OCI-M1 (cell line): Measurements from ENCODE around the gene SEZ6L.

Experiments used
- DNase-seq: peaks from one replicate; lab custom pipeline; 2025; lab: John Stamatoyannopoulos, UW

Gene SEZ6L

GRCh38 chr22:26245001-26245400, 75.7 kb downstream of the SEZ6L start:
- DNase-seq: no peak

DNA sequence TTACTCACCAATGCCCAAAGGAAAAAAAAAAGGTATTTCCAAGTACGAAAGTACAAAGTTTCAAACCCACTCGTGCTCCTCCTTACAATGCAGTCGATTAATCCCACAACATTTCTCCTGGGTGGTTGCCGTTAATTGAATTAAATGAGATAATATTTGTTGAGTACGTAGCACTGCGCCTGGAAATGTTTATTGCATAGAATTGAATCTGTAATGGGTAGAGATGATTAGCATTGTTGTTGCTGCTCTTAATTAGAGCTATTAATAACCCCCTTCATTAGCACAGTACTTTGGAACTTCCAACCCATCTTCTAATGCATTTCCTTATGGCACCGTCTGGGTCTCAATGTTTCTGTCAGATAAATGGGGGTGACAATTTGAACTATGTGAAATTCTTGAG, 77.3 kb downstream of the SEZ6L start:
- no peak for DNase-seq

GRCh38 chr22:26251869-26252268, 82.6 kb downstream of the SEZ6L start:
- DNase-seq: no peak

DNA sequence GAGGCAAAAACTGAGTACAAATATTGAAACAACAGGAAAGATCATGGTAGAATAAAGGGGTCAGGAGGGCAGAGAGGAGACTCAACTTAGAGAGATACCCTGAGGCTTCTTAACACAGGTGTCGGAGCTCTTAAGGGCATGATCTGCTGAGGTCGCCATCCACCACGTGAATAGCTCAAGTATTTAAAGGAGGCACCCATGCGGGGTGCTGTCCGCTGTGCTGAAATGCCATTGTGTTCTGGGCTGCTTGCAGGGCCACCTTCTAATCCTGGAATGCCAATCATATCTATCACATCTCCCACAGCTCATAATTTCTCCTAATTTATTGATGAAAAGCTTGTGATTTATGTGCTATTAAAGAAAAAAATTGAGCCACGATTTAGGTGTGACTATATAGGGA, 90.2 kb downstream of the SEZ6L start:
- peak; percentile 80 for DNase-seq

- no peak for DNase-seq
These were observed 94.9 kb downstream of the SEZ6L start for GRCh38 chr22:26264162-26264561.

DNA sequence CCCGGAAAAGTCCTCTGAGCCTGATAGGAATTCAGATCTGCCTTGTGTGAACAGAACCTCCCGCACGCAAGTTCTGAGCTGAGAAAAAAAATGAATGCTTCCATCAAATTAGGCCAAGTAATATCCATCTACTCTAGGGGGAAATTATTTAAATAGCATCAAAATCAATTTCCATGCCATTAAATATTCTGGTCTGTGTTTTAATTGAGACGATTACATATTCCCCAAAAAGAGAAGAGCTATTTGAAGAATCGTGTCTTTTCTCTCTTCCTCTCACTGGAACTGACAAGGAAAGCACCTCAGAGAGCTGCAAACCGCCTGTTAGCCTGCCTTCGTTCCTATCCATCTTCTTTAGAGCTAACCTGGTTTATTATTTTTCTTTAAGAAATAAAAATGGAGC, 96.0 kb downstream of the SEZ6L start:
- DNase-seq: no peak

- no peak for DNase-seq
These were observed 96.6 kb downstream of the SEZ6L start for GRCh38 chr22:26265909-26266308.

DNA sequence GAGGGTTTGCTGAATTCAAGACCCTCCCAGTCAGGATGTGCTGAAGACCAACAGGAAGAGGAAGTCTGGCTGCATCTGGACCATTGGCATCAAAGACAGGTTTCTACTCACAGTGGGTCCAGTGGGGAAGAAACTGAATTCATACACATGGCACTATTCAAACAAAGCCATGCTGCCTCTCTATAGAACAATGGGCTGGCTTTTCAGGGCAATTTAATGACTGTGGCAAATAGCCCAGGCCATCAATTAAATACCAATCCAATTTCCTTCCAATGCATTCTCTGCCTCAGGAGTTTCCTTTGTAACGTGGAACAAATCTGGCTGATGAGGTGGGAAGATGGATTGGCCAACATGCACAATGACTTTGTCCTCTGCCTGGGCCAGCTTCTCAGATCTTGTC, 98.6 kb downstream of the SEZ6L start:
- DNase-seq: no peak

GRCh38 chr22:26269572-26269971, 100.3 kb downstream of the SEZ6L start:
- no peak for DNase-seq

DNA sequence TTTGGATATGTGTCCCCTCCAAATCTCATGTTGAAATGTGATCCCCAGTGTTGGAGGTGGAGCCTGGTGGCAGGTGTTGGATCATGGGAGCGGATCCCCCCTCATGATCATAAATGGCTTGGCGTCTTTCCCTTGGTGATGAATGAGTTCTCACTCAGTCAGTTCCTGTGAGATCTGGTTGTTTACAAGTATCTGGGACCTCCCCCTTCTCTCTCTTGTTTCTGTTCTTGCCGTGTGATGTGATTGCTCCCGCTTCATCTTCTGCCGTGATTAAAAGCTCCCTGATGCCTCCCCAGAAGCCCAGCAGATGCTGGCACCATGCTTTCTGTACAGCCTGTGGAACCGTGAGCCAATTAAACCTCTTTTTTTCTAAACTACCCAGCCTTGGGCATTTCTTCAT, 102.2 kb downstream of the SEZ6L start:
- no peak for DNase-seq

DNA sequence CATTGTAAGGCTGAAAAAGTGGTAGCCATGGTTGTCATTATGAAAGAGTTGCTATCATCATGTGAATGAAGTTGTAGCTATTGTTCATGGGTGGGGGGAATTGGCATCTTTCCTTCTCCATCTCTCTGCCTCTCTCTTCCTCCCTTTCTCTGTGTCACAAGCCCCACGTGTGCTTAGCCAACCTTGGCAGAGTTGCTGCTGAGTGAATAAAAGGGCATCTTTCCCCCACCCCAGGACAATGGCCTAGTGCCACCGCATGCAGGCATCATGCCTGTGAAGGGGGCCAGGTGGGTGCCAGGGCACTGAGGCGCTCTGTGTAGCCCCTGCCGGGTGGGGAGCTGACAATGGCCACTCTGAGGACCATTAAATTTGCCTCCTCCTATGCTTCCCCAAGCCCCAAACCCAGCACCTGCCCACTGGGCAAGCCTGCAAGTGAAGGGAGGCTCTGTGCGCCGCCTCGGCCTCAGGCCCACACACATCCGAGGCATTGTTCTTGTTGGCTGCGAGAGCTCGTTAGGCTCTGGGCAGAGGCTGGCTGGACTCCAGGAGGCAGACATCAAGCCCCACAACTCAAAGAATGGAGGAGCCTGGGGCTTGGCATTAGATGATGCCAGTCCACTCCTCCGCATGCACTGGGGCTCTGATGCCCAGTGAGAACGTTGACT, 103.9 kb downstream of the SEZ6L start:
- no peak for DNase-seq

DNA sequence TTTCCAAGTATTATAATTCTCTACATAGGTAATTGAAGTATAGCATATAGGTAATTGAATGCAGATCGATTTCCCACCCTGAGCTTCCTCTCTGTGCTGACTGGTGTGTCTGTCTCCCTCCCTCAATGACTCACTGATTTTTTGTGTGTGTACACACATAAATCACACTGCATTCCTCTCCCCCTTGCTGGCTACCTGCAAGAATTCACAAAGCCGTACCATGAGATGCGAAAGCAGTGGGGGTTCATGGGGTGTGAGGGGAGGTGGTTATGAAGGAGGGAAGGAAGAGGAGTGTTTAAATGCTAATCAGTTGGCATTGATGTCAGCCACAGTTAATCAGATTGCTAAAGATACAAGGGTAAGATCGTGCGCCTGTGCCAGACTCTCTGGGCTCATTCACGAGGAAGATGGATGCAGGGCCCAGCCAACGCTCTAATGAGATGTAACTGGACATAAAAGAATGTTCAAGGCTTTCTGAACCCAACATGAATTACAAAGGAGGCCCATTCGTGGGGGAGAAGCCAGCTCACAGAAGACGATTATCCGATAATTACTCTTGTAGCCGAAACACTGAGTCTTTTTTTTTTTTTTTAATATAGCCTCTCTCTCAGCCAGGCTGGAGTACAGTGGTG, 107.4 kb downstream of the SEZ6L start:
- no peak for DNase-seq

GRCh38 chr22:26281941-26282340, 112.7 kb downstream of the SEZ6L start:
- DNase-seq: no peak

GRCh38 chr22:26283330-26283729, 114.1 kb downstream of the SEZ6L start:
- DNase-seq: no peak

GRCh38 chr22:26285632-26286031, 116.4 kb downstream of the SEZ6L start:
- DNase-seq: no peak

- no peak for DNase-seq
These were observed 117.0 kb downstream of the SEZ6L start for GRCh38 chr22:26286091-26286820.

- no peak for DNase-seq
These were observed 118.3 kb downstream of the SEZ6L start for GRCh38 chr22:26287382-26288225.

GRCh38 chr22:26289611-26290101, 120.4 kb downstream of the SEZ6L start:
- DNase-seq: no peak

DNA sequence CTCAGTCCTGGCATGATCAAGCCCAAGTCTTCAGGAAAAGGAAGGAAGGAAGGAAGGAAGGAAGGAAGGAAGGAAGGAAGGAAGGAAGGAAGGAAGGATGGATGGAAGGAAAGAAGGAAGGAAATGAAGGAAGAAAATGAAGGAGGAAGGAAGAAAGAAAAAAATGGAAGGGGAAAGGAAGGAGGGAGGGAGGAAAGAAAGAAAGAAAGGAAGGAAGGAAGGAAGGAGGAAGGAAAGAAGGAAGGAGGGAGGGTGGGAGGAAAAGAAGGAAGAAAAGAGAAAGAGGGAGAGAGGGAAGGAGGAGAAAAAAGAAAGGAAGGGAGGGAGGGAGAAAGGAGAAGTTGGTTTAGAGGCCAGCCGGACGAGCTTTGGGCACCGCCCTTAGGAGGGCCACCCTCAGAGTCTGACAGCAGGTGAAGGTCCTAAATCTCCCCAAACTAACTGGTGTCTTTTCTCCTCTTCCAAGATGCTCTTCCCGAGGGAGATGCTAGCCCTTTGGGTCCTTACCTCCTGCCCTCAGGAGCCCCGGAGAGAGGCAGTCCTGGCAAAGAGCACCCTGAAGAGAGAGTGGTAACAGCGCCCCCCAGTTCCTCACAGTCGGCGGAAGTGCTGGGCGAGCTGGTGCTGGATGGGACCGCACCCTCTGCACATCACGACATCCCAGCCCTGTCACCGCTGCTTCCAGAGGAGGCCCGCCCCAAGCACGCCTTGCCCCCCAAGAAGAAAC, 122.8 kb downstream of the SEZ6L start:
- DNase-seq: no peak

DNA sequence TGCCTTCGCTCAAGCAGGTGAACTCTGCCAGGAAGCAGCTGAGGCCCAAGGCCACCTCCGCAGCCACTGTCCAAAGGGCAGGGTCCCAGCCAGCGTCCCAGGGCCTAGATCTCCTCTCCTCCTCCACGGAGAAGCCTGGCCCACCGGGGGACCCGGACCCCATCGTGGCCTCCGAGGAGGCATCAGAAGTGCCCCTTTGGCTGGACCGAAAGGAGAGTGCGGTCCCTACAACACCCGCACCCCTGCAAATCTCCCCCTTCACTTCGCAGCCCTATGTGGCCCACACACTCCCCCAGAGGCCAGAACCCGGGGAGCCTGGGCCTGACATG, 123.4 kb downstream of the SEZ6L start:
- no peak for DNase-seq

DNA sequence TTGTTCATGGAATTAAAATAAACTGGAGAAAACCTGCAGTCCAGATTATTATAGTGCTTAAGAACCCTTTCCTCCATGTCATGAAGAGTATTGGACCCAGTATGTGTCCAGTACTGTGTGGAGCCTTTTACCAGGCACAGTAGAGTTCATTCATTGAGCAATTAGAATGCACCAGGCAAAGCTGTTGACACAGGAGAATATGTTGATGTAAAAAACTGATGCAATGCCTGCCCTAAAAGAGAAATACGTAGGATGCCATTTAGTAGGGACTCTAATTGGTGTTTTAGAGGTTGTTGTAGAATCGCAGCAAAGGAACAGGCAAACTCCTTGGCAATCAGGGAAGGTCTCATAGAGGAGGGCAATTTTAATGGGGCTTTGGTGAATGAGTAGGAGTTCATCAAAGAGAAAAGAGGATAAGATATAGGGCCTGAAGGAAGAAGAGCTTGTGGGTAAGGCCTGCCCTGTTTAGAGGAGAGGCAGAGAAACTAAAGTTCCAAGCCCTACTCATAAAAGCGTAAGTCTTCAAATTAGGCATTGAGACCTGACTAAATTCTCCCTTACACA, 126.4 kb downstream of the SEZ6L start:
- DNase-seq: peak; percentile 67
